ENCODE measurements around the gene PRDM12. TPM values are rescaled to one million over a fixed set of nuclear protein-coding genes. Genes with fewer than 3 reads are reported as not detected.
"Not testable (repeated sequence)": the region's sequence is repeated elsewhere in the genome, so short reads cannot be mapped to it uniquely, and the experiment has no call there.

The PRDM12 gene
- total RNA-seq, 2 donors from 2014 or later: not detected

GRCh38 chr9:130681769-130682420 lies 17.5 kb downstream of the PRDM12 start:
- Histone ChIP-seq H3K27me3 (replicated peaks; ENCODE audit: insufficient read depth) (no peaks in the 10 kb centered on the region), H3K36me3 (no peaks in the 10 kb centered on the region), H3K9me3 (peaks cover 3% of the 10 kb centered on the region), H3K4me1 (ENCODE audit: control insufficient read depth in 1 of 2, low read depth in 2 of 2) (peaks cover 4 to 14% of the 10 kb centered on the region in 2 donors), H3K27ac (no peak overlapping the region), H3K4me3 (peak overlapping the region; percentile 73)
- ATAC-seq (ENCODE audit: insufficient number of reproducible peaks, low FRiP score, low read depth): peak; percentile 27
- TF ChIP-seq CTCF (IDR thresholded peaks at IDR 0.05): no peak
- DNase-seq (ENCODE audit: low spot score): no peak

GRCh38 chr9:130682421-130683121 lies 18.2 kb downstream of the PRDM12 start:
- Histone ChIP-seq H3K4me1 (ENCODE audit: control insufficient read depth in 1 of 2, low read depth in 2 of 2) (peaks cover 4 to 14% of the 10 kb centered on the region in 2 donors), H3K27ac (no peak overlapping the region), H3K27me3 (replicated peaks; ENCODE audit: insufficient read depth) (no peaks in the 10 kb centered on the region), H3K36me3 (no peaks in the 10 kb centered on the region), H3K4me3 (peak overlapping the region; percentile 73), H3K9me3 (peaks cover 3% of the 10 kb centered on the region)
- TF ChIP-seq CTCF (IDR thresholded peaks at IDR 0.05): peak; percentile 75
- no peak for ATAC-seq (ENCODE audit: insufficient number of reproducible peaks, low FRiP score, low read depth)
- DNase-seq (ENCODE audit: low spot score): peak; percentile 29

GRCh38 chr9:130685104-130685503 lies 20.7 kb downstream of the PRDM12 start:
- no peak for DNase-seq (ENCODE audit: low spot score)
- Histone ChIP-seq H3K27me3 (replicated peaks; ENCODE audit: insufficient read depth) (no peaks in the 10 kb centered on the region), H3K4me3 (no peak overlapping the region), H3K27ac (no peak overlapping the region), H3K9me3 (peaks cover 3% of the 10 kb centered on the region), H3K4me1 (ENCODE audit: control insufficient read depth in 1 of 2, low read depth in 2 of 2) (peaks cover 4 to 18% of the 10 kb centered on the region in 2 donors), H3K36me3 (no peaks in the 10 kb centered on the region)
- TF ChIP-seq CTCF (IDR thresholded peaks at IDR 0.05): no peak
- no peak for ATAC-seq (ENCODE audit: insufficient number of reproducible peaks, low FRiP score, low read depth)

- H3K9me3 ChIP-seq; DNase-seq (ENCODE audit: low spot score); H3K27me3 ChIP-seq (replicated peaks; ENCODE audit: insufficient read depth); H3K4me3 ChIP-seq; H3K36me3 ChIP-seq; ATAC-seq (ENCODE audit: insufficient number of reproducible peaks, low FRiP score, low read depth); H3K27ac ChIP-seq: not testable (repeated sequence)
- peaks cover 4 to 15% of the 10 kb centered on the region in 2 donors for H3K4me1 ChIP-seq (ENCODE audit: control insufficient read depth in 1 of 2, low read depth in 2 of 2)
Observed at GRCh38 chr9:130685945-130686344, 21.6 kb downstream of the PRDM12 start.

- Histone ChIP-seq H3K9me3 (peaks cover 3% of the 10 kb centered on the region), H3K36me3 (no peaks in the 10 kb centered on the region), H3K4me1 (ENCODE audit: control insufficient read depth in 1 of 2, low read depth in 2 of 2) (peaks cover 1 to 7% of the 10 kb centered on the region in 2 donors), H3K27ac (no peak overlapping the region), H3K27me3 (replicated peaks; ENCODE audit: insufficient read depth) (no peaks in the 10 kb centered on the region), H3K4me3 (no peak overlapping the region)
- TF ChIP-seq CTCF (IDR thresholded peaks at IDR 0.05): no peak
- ATAC-seq (ENCODE audit: insufficient number of reproducible peaks, low FRiP score, low read depth): no peak
- no peak for DNase-seq (ENCODE audit: low spot score)
Observed at GRCh38 chr9:130687615-130688014, 23.2 kb downstream of the PRDM12 start.

All from thoracic aorta (tissue), 2 donors.